HL-60 (cell line): ENCODE data around the gene RECQL5.

ENCODE experiments used
- POLR2AphosphoS5 ChIP-seq: IDR thresholded peaks from 2 replicates; pipeline ENCODE4 v1.6.1; 2012; ENCODE audit warnings: low read depth
- TF ChIP-seq, protein P1 (sequence below): IDR thresholded peaks from one replicate; pipeline ENCODE4 v1.5.1; 2011; ENCODE audit warnings: low read length, control low read depth, inconsistent platforms; ENCODE audit not compliant: insufficient read depth

DNA sequence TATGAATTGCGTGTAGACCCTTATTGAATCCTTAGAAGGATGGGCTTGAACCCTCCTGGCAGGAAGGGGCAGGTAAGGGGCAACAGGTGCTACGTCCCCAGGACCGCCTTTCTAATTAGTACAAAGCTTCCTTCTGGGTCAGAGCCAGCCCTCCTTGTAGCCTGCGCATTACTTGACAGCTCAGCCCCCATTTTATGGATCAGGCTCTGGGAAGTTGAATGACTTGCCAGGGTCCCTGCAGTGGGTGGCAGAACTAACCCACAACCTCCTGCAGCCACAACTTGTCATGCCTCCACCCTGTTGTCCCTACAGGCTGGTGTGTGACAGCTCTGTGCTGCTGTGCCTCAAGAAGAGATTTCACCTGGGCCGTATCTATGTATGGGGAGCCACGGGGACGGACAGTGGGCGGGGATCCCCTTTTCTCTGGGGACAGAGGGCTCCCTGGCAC lies 76.6 kb downstream of the RECQL5 start:
- TF ChIP-seq, protein P1, sequence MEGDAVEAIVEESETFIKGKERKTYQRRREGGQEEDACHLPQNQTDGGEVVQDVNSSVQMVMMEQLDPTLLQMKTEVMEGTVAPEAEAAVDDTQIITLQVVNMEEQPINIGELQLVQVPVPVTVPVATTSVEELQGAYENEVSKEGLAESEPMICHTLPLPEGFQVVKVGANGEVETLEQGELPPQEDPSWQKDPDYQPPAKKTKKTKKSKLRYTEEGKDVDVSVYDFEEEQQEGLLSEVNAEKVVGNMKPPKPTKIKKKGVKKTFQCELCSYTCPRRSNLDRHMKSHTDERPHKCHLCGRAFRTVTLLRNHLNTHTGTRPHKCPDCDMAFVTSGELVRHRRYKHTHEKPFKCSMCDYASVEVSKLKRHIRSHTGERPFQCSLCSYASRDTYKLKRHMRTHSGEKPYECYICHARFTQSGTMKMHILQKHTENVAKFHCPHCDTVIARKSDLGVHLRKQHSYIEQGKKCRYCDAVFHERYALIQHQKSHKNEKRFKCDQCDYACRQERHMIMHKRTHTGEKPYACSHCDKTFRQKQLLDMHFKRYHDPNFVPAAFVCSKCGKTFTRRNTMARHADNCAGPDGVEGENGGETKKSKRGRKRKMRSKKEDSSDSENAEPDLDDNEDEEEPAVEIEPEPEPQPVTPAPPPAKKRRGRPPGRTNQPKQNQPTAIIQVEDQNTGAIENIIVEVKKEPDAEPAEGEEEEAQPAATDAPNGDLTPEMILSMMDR: no peak
- no peak for TF ChIP-seq POLR2AphosphoS5
